ENCODE measurements around the gene GPRC5C.
"Not testable (repeated sequence)": the region's sequence is repeated elsewhere in the genome, so short reads cannot be mapped to it uniquely, and the experiment has no call there.

GPRC5C gene

GRCh38 chr17:74405311-74405710 lies 26.6 kb upstream of the GPRC5C start:
- not testable (repeated sequence) for DNase-seq (ENCODE audit: low spot score)

- DNase-seq (ENCODE audit: low spot score), result no peak
Observed at GRCh38 chr17:74407384-74407783, 24.5 kb upstream of the GPRC5C start.

- no peak for DNase-seq (ENCODE audit: low spot score)
Observed at GRCh38 chr17:74408262-74408661, 23.6 kb upstream of the GPRC5C start.

- no peak for DNase-seq (ENCODE audit: low spot score)
Observed at GRCh38 chr17:74408815-74409214, 23.1 kb upstream of the GPRC5C start.

- DNase-seq (ENCODE audit: low spot score), result no peak
Observed at GRCh38 chr17:74410001-74410443, 21.9 kb upstream of the GPRC5C start.

- no peak for DNase-seq (ENCODE audit: low spot score)
Observed at GRCh38 chr17:74412581-74412980, 19.3 kb upstream of the GPRC5C start.

GRCh38 chr17:74413491-74413890 lies 18.4 kb upstream of the GPRC5C start:
- no peak for DNase-seq (ENCODE audit: low spot score)

- no peak for DNase-seq (ENCODE audit: low spot score)
Observed at GRCh38 chr17:74414510-74414909, 17.4 kb upstream of the GPRC5C start.

GRCh38 chr17:74415608-74416396 lies 16.1 kb upstream of the GPRC5C start:
- DNase-seq (ENCODE audit: low spot score), result no peak

- no peak for DNase-seq (ENCODE audit: low spot score)
Observed at GRCh38 chr17:74417178-74418045, 14.5 kb upstream of the GPRC5C start.

GRCh38 chr17:74419928-74420411 lies 11.9 kb upstream of the GPRC5C start:
- no peak for DNase-seq (ENCODE audit: low spot score)

GRCh38 chr17:74424117-74424516 lies 7.8 kb upstream of the GPRC5C start:
- no peak for DNase-seq (ENCODE audit: low spot score)

- DNase-seq (ENCODE audit: low spot score), result no peak
Observed at GRCh38 chr17:74424657-74425056, 7.2 kb upstream of the GPRC5C start.

GRCh38 chr17:74426551-74427047 lies 5.3 kb upstream of the GPRC5C start:
- DNase-seq (ENCODE audit: low spot score), result no peak

GRCh38 chr17:74427048-74427762 lies 4.7 kb upstream of the GPRC5C start:
- DNase-seq (ENCODE audit: low spot score), result no peak

GRCh38 chr17:74427763-74428153 lies 4.1 kb upstream of the GPRC5C start:
- no peak for DNase-seq (ENCODE audit: low spot score)

GRCh38 chr17:74429604-74430384 lies 2.1 kb upstream of the GPRC5C start:
- DNase-seq (ENCODE audit: low spot score), result no peak

- no peak for DNase-seq (ENCODE audit: low spot score)
Observed at GRCh38 chr17:74430385-74430705, 1.5 kb upstream of the GPRC5C start.

GRCh38 chr17:74430706-74431567 lies 951 bp upstream of the GPRC5C start:
- no peak for DNase-seq (ENCODE audit: low spot score)

- no peak for DNase-seq (ENCODE audit: low spot score)
Observed at GRCh38 chr17:74432424-74432690, 469 bp downstream of the GPRC5C start.

Measured in SK-N-DZ (cell line).